Measurements from ENCODE around the gene PEX11G.

Gene PEX11G

DNA sequence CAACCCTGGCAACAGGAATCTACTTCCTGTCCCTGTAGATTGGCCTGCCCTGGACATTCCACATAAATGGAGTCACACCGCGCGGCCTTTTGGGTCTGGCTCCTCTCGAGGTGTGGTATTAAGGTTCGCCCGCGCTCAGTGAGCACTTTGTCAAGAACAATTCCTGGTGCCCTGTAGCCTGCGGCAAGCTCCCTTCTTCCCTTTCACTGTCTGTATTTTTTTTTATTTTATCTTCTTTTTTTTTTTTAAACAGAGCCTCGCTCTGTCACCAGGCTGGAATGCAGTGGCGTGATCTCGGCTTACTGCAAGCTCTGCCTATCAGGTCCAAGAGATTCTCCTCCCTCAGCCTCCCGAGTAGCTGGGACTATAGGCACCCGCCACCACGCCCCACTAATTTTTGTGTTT, 28.3 kb downstream of the PEX11G start:
- Histone ChIP-seq H2AFZ (ENCODE audit: low read depth) (no peak overlapping the region), H3K4me2 (no peak overlapping the region), H3K9ac (no peak overlapping the region), H3K4me1 (ENCODE audit: low read depth, poor library complexity, severe bottlenecking) (no peaks in the 10 kb centered on the region), H3K27ac (no peak overlapping the region), H3K4me3 (IDR thresholded peaks at IDR 0.05; ENCODE audit: insufficient read depth, low read depth, low read length) (no peak overlapping the region), H3K79me2 (ENCODE audit: insufficient read depth, low read depth) (no peaks in the 10 kb centered on the region), H4K20me1 (ENCODE audit: insufficient read depth) (no peaks in the 10 kb centered on the region), H3K27me3 (ENCODE audit: insufficient read depth, low read depth) (no peaks in the 10 kb centered on the region), H3K36me3 (ENCODE audit: insufficient read depth) (no peaks in the 10 kb centered on the region)
- TF ChIP-seq, protein P1, sequence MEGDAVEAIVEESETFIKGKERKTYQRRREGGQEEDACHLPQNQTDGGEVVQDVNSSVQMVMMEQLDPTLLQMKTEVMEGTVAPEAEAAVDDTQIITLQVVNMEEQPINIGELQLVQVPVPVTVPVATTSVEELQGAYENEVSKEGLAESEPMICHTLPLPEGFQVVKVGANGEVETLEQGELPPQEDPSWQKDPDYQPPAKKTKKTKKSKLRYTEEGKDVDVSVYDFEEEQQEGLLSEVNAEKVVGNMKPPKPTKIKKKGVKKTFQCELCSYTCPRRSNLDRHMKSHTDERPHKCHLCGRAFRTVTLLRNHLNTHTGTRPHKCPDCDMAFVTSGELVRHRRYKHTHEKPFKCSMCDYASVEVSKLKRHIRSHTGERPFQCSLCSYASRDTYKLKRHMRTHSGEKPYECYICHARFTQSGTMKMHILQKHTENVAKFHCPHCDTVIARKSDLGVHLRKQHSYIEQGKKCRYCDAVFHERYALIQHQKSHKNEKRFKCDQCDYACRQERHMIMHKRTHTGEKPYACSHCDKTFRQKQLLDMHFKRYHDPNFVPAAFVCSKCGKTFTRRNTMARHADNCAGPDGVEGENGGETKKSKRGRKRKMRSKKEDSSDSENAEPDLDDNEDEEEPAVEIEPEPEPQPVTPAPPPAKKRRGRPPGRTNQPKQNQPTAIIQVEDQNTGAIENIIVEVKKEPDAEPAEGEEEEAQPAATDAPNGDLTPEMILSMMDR (conservative IDR thresholded peaks at IDR 0.05; ENCODE audit: low read depth, low read length) = no peak

DNA sequence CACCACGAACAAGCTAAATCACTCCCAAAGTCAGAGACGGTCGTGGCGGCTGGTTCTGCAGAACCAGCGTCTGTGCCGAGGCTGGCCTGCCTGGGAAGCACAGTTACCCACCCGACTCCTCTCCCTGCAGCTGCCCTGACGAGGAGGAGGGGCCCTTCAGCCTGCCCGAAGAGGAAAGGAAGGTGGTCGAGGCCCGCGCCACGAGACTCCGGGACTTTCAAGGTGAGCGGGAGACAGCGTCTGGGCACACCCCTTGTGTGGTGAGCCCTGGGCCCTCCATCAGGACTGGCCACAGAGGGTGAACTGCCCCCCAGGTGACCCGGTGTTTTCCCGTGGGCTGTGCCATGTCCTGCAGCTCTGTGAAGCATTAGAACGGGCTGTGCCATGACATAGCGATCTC, 29.1 kb downstream of the PEX11G start:
- Histone ChIP-seq H3K4me3 (IDR thresholded peaks at IDR 0.05; ENCODE audit: insufficient read depth, low read depth, low read length) (no peak overlapping the region), H3K27ac (no peak overlapping the region), H3K4me1 (ENCODE audit: low read depth, poor library complexity, severe bottlenecking) (no peaks in the 10 kb centered on the region), H3K27me3 (ENCODE audit: insufficient read depth, low read depth) (no peaks in the 10 kb centered on the region), H3K36me3 (ENCODE audit: insufficient read depth) (no peaks in the 10 kb centered on the region), H4K20me1 (ENCODE audit: insufficient read depth) (no peaks in the 10 kb centered on the region), H3K9ac (no peak overlapping the region), H3K4me2 (no peak overlapping the region), H2AFZ (ENCODE audit: low read depth) (no peak overlapping the region), H3K79me2 (ENCODE audit: insufficient read depth, low read depth) (no peaks in the 10 kb centered on the region)
- TF ChIP-seq, protein P1 (conservative IDR thresholded peaks at IDR 0.05; ENCODE audit: low read depth, low read length) = no peak

DNA sequence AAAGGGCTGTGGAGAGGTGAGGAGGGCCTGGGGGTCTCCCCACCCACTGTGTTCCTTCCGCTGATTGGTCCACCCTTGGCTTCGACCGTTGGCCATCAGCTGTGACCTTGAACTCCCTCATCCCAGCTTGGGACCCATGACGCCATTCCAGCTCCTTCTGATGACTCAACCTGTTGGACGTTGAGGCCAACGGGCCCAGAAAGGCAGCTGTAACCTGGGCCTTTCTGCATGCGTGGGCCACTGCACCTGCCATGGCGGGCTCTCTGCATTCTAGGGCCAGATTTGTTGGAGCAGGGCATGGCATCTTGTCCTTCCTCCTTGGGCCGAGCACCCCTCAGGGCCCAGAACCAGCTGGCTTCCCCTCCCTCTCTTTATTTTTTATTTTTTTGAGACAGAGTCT, 30.2 kb downstream of the PEX11G start:
- Histone ChIP-seq H3K4me1 (ENCODE audit: low read depth, poor library complexity, severe bottlenecking) (no peaks in the 10 kb centered on the region), H3K79me2 (ENCODE audit: insufficient read depth, low read depth) (no peaks in the 10 kb centered on the region), H3K27ac (no peak overlapping the region), H3K9ac (no peak overlapping the region), H3K4me2 (no peak overlapping the region), H3K4me3 (IDR thresholded peaks at IDR 0.05; ENCODE audit: insufficient read depth, low read depth, low read length) (no peak overlapping the region), H4K20me1 (ENCODE audit: insufficient read depth) (no peaks in the 10 kb centered on the region), H3K27me3 (ENCODE audit: insufficient read depth, low read depth) (no peaks in the 10 kb centered on the region), H3K36me3 (ENCODE audit: insufficient read depth) (no peaks in the 10 kb centered on the region), H2AFZ (ENCODE audit: low read depth) (no peak overlapping the region)
- TF ChIP-seq, protein P1 (conservative IDR thresholded peaks at IDR 0.05; ENCODE audit: low read depth, low read length) = no peak

DNA sequence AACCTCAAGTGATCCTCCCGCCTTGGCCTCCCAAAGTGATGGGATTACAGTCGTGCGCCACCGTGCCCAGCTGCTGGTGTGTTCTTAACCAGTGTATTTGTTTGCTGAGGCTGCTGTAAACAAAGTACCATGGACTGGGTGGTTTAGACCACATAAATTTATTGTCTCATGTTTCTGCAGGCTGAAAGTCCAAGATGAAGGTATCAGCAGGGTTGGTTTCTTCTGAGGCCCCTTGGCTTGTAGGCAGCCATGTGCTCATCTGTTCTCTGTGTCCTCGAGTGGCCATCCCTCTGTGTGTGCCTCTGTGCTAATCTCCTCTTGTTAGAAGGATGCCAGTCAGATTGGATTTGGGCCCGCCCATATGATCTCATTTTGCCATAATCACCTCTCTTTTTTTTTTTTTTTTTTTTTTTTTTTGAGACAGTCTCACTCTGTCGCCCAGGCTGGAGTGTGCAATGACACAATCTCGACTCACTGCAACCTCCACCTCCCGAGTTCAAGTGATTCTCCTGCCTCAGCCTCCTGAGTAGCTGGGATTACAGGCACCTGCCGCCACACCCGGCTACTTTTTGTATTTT, 31.8 kb downstream of the PEX11G start:
- H3K36me3 ChIP-seq (ENCODE audit: insufficient read depth) = no peaks in the 10 kb centered on the region
- TF ChIP-seq, protein P1 (conservative IDR thresholded peaks at IDR 0.05; ENCODE audit: low read depth, low read length) = no peak
- no peak overlapping the region for H2AFZ ChIP-seq (ENCODE audit: low read depth)
- no peak overlapping the region for H3K4me2 ChIP-seq
- H3K4me3 ChIP-seq (IDR thresholded peaks at IDR 0.05; ENCODE audit: insufficient read depth, low read depth, low read length) = no peak overlapping the region
- no peak overlapping the region for H3K9ac ChIP-seq
- H3K27me3 ChIP-seq (ENCODE audit: insufficient read depth, low read depth) = no peaks in the 10 kb centered on the region
- H3K4me1 ChIP-seq (ENCODE audit: low read depth, poor library complexity, severe bottlenecking) = no peaks in the 10 kb centered on the region
- H4K20me1 ChIP-seq (ENCODE audit: insufficient read depth) = no peaks in the 10 kb centered on the region
- no peak overlapping the region for H3K27ac ChIP-seq
- H3K79me2 ChIP-seq (ENCODE audit: insufficient read depth, low read depth) = no peaks in the 10 kb centered on the region

Data from KMS-11 (cell line).